ENCODE data around the gene ABO. TPM values are rescaled to one million over a fixed set of nuclear protein-coding genes. Genes with fewer than 3 reads are reported as not detected.
A peak's percentile ranks its signal among the peaks of the same experiment; 100 is the strongest.

Gene ABO
- total RNA-seq, 1 experiment from 2014 or later, result 0.37 TPM

DNA sequence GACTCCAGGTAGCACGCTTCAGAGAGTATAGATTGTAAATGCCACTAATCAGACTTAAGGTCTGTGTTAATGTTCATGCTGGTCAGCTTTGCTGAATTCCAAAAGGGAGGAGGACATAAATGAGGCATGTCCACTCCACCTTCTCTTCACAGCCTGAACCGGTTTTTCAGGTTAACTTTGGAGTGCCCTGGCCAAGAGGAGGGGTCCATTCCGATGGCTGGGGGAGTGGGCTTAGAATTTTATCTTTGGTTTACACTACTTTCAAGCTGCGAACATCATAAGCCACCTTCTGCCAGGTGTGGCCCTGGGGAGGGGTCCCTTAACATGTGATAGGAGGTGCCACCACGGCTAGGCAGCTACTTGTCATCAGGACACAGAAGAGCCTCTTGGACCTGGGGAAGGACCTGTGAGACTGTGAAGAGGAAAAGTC, 24.2 kb downstream of the ABO start:
- Mint-ChIP-seq H3K9me3 (no peaks in the 10 kb centered on the region), H3K4me1 (peaks cover 5 to 12% of the 10 kb centered on the region in 2 experiments), H3K27me3 (ENCODE audit: low read depth) (peaks cover 40% of the 10 kb centered on the region)

More for the DNA sequence above, 24.2 kb downstream of the ABO start:
- Histone ChIP-seq H3K79me2 (ENCODE audit: insufficient read depth, low read length) (no peaks in the 10 kb centered on the region), H4K91ac (ENCODE audit: insufficient read length, low read depth, low read length) (no peak overlapping the region), H3K14ac (ENCODE audit: insufficient read depth, low read length) (no peak overlapping the region), H2BK120ac (ENCODE audit: low read depth, low read length, poor library complexity, severe bottlenecking) (no peak overlapping the region), H3K18ac (ENCODE audit: insufficient read length, low read depth, low read length) (no peak overlapping the region), H4K5ac (ENCODE audit: insufficient read length, low read depth, low read length) (no peak overlapping the region), H2AK5ac (ENCODE audit: insufficient read length, low read length) (no peak overlapping the region), H2BK12ac (ENCODE audit: insufficient read length, low read depth, low read length) (no peak overlapping the region), H3K4me1 (ENCODE audit: insufficient read depth, low read length) (no peaks in the 10 kb centered on the region), H3K9ac (ENCODE audit: extremely low read depth, insufficient read length, low read length) (no peak overlapping the region), H4K20me1 (ENCODE audit: control insufficient read depth, insufficient read depth, insufficient read length) (no peaks in the 10 kb centered on the region), H2BK15ac (ENCODE audit: low read depth, low read length) (no peak overlapping the region), H3K4ac (ENCODE audit: low read depth, low read length) (no peak overlapping the region), H3K27me3 (ENCODE audit: insufficient read depth, low read length) (no peaks in the 10 kb centered on the region), H3K4me2 (ENCODE audit: insufficient read depth, insufficient read length, low read length) (no peak overlapping the region), H3K79me1 (ENCODE audit: insufficient read depth, low read depth, low read length, poor library complexity, severe bottlenecking) (no peaks in the 10 kb centered on the region), H3K23me2 (ENCODE audit: insufficient read length, low read depth, low read length, poor library complexity, severe bottlenecking) (no peaks in the 10 kb centered on the region), H3K56ac (ENCODE audit: insufficient read length, low read depth, low read length) (no peak overlapping the region), H2AFZ (ENCODE audit: low read length) (no peak overlapping the region), H3K9me3 (ENCODE audit: control insufficient read depth, low read depth, low read length) (no peaks in the 10 kb centered on the region), H4K8ac (replicated peaks; ENCODE audit: insufficient read length, low read depth, low read length) (no peak overlapping the region), H2BK5ac (ENCODE audit: insufficient read length, low read length) (no peak overlapping the region), H2BK20ac (ENCODE audit: low read depth, low read length, poor library complexity, severe bottlenecking) (no peak overlapping the region), H3T11ph (ENCODE audit: low read length) (no peak overlapping the region), H3K23ac (ENCODE audit: insufficient read length, low read depth, low read length) (no peak overlapping the region), H3K27ac (ENCODE audit: insufficient read length, low read depth, low read length) (no peak overlapping the region)
- no peaks in the 10 kb centered on the region; a peak in 1 of 7 replicates for H3K36me3 Mint-ChIP-seq (ENCODE audit: insufficient read depth in 1 of 3, low read depth in 3 of 3)
- WGBS (ENCODE audit: extremely low coverage, insufficient read length, low lambda C conversion rate), result no CpG with 5 or more reads among the region's 5 CpGs
- H3K27ac Mint-ChIP-seq, result no peak overlapping the region
- H3K4me3 Mint-ChIP-seq, result no peak overlapping the region
- peak; percentile 15 for DNase-seq
- TF ChIP-seq CTCF (conservative IDR thresholded peaks at IDR 0.05), result no peak

Data from H9 (cell line).